CMK (cell line): Measurements from ENCODE around the gene GALNT8.
"Not testable (repeated sequence)": the region's sequence is repeated elsewhere in the genome, so short reads cannot be mapped to it uniquely, and the experiment has no call there.

ENCODE experiments used
- DNase-seq: peaks from one replicate; pipeline ENCODE4 v3.0.0-alpha.2; 2010; ENCODE audit warnings: low read depth

The GALNT8 gene

GRCh38 chr12:4744709-4745108, 24.5 kb downstream of the GALNT8 start:
- no peak for DNase-seq

- DNase-seq, result no peak
Measured at GRCh38 chr12:4745249-4745648, 25.0 kb downstream of the GALNT8 start.

GRCh38 chr12:4751654-4752053, 31.5 kb downstream of the GALNT8 start:
- not testable (repeated sequence) for DNase-seq

GRCh38 chr12:4762773-4763172, 42.6 kb downstream of the GALNT8 start:
- DNase-seq, result no peak

DNA sequence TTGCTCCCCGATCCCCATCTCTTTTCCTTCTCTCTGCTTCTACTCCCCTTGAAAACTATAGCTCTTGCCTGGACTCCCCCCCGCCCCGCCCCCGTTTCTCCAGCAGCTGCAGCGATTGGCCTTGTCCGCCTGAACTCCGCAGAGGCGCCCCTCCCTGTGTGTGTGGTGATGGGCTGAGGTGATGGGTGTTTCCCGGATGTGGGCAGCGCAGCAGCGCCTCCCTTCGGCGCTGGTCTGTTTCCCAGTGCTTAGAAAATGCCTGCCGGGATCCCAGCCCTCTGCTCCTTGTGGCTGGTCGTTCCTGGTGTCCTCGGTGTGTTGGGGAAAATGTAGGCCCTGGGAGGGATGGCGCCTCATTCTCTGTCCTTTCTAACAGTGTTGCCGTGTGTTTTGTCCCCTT, 43.3 kb downstream of the GALNT8 start:
- DNase-seq, result no peak

GRCh38 chr12:4766445-4766844, 46.2 kb downstream of the GALNT8 start:
- no peak for DNase-seq

DNA sequence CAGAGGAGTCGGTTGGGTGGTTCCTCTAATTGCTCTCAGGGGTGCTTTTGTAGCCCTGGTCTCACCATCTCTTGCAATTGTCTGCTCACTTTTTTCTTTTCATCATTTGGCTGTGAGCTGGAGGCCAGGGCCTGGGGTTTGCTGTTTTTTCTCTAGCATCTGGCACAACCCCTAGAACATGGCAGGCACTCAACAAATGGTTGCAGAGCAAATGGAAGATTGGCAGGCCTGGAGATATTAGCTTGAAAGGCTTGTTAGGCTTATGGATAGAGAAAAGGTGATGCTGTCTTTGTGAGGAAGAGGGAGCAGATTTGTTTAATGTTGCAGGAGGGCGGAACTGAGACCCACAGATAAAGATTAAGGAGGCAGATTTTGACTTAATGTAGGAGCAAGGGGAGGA, 47.0 kb downstream of the GALNT8 start:
- no peak for DNase-seq

- no peak for DNase-seq
Measured at GRCh38 chr12:4768341-4768740, 48.1 kb downstream of the GALNT8 start.

GRCh38 chr12:4769073-4769472, 48.9 kb downstream of the GALNT8 start:
- no peak for DNase-seq

GRCh38 chr12:4771172-4771959, 51.2 kb downstream of the GALNT8 start:
- DNase-seq, result no peak

DNA sequence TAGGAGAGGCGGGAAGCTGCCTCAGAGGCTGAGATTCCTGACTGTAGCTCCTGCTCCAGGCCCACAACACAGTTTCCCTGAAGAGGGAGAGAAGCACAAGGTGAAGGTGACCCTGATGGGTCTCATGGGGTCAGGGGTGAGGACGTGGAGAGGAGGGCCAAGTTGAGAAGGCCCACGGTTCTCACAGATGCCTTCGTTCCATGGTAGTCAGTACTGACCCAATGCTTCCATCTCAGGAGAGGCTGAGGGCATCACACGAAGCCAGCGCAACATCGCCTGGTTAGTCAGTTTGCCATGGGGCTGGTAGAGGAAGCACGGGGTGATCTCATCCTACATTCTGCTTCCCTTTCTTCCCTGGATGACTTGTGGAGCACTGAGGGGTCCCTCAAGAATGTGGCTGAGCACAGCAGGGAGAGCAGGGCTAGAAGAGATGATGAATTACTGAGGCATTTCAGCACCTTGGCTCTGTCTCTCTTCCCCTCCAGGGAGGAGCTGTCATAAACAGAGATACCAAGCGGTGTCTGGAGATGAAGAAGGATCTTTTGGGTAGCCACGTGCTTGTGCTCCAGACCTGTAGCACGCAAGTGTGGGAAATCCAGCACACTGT, 51.9 kb downstream of the GALNT8 start:
- DNase-seq, result no peak

GRCh38 chr12:4775936-4776335, 55.7 kb downstream of the GALNT8 start:
- DNase-seq, result no peak

DNA sequence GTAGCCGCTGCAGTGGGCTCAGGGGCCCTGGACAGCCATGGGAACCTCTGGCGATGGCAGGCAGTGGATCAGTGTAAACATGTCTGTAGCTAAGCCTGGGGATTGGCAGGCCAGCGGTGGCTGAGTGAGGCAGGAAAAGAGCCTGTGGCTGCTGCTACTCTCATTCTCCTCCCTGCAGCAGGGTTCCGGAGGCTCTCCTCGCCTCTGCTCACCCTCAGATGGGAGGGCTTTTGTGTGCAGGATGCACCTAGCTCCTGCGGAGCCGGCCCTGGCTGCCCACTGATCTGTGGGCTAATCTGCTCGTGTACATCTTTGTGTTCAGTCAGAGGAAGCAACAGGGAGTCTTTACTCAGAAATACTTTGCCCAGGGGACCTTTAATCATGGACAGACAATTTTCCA, 59.5 kb downstream of the GALNT8 start:
- no peak for DNase-seq

- no peak for DNase-seq
Measured at GRCh38 chr12:4780641-4781611, 60.7 kb downstream of the GALNT8 start.

DNA sequence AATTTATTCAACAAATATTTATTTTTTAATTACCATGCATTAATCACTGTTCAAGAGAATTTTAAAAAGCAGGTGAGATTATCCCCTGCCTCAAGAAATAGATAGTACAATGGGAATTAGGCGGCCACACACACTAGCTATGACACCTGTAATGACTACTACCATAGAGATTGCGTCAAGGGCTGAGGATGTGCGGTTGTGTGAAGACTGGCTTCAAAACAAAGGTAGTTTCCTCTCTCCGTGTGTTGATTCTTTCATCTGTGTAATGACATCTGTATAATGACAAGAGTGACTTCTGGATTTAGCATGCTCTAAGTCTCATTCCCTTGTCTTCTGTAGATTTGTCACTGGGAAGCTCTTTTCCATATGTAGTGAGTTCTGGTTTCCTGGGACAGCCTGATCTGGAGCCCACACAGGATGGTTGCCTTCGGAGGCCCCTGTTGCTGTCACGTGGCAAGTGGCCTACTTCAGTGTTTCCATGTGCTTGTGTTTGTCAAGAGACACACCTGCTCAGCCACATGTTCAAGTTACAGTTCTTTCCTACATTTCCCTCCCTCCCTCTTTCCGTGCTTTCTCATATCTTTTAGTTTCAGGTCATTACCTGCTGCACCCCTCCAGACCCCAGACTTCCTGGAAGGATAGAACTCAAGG, 64.3 kb downstream of the GALNT8 start:
- no peak for DNase-seq

DNA sequence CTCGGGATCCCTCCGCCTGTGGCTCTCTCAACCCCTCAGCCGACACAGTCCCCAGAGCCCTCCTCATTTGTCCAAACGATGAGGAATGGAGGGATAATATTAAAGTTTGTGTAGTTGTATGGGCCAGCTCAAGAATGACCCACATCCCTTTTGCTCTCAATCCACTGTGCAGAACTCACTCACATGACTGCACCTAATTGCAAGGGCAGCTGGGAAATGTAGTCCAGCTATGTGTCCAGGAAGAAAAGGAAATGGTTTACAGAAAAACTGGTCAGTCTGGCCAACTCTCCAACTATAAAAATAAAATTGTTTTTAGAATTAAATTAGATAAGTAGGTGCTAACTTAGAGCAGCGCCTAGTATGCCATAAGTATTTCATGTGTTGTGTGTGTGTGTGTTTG, 66.6 kb downstream of the GALNT8 start:
- no peak for DNase-seq

GRCh38 chr12:4787965-4788364, 67.8 kb downstream of the GALNT8 start:
- DNase-seq, result no peak

GRCh38 chr12:4789776-4790175, 69.6 kb downstream of the GALNT8 start:
- no peak for DNase-seq

DNA sequence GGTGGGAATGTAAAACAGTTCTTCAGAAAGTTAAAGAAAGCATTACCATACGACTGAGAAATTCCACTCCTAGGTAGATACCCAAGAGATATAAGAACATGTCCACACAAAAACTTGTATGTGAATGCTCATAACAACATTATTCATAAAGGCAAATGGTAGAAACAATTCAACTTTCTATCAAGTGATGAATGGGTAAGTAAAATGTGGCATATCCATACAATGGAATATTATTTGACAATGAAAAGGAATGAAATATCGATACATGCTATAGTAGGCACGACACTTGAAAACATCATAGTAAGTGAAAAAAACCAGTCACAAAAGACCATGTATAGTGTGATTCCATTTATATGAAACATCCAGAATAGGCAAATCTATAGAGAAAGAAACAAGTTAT, 71.3 kb downstream of the GALNT8 start:
- DNase-seq, result no peak

DNA sequence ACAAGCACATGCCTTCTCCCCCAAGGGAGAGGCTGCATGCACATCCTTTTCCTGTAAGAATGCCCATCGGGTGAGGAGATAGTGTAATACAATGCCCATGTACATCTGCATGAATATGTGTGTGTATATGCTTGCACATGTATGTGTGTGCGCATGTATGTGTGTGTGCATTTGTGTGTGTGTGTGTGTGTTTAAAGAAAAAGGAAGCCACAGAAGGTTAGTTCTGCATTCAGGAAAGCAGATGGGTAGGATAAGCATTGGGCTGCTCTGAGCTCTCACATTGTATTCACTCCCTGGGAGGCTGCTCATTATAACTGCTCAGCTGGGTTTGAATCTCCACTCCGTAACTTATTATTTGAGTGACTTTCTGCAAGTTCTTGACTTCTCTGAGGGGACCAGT, 74.3 kb downstream of the GALNT8 start:
- peak; percentile 52 for DNase-seq

GRCh38 chr12:4796216-4796615, 76.0 kb downstream of the GALNT8 start:
- no peak for DNase-seq
